ENCODE results near the gene FAU.

The FAU gene

DNA sequence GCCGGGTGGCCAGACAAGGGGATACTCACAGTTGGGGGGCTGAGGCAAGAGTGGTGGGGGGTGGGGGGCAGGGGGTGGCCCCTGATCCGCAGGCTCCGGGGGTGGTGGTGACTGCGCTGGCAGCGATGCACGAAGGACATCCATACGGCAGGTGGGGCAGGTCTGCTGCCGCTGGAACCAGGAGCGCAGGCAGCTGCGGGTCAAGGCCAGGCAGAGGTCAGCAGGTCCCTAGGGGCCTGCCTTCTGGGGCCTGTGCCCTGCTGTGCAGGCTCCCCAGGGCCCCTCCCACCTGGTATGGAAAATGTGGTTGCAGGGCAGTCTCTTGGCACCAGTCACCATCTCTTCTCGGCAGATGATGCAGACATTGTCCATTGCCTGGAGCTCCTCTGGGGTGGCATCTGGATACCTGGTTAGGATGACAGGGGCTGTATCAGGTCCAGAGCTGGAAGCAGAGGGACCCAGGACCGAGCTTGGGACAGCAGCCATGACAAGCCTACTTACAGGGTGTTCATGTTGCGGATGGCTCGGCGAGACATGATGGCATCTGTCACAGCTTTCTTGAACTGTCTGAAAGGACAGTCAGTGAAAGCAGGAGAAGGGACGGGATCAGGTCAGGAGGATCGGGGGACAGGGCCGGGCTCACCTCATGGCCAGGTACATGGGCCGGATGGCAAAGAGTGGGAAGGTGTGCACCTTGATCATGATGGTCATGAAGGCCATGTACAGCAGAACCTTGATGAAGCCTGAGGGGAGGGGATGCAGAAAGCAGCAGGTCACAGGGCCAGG lies 8.9 kb upstream of the FAU start:
- no peaks in the 10 kb centered on the region; the same call in 1 of the 2 replicates for H3K4me1 ChIP-seq (ENCODE audit: control insufficient read depth, insufficient read depth, low read length)
- no peaks in the 10 kb centered on the region for H3K9me3 ChIP-seq (ENCODE audit: control insufficient read depth, insufficient read depth, low read depth, low read length)
- no peak overlapping the region for H3K27ac ChIP-seq (ENCODE audit: extremely low read depth, low read depth, low read length)
- TF ChIP-seq, protein P1, sequence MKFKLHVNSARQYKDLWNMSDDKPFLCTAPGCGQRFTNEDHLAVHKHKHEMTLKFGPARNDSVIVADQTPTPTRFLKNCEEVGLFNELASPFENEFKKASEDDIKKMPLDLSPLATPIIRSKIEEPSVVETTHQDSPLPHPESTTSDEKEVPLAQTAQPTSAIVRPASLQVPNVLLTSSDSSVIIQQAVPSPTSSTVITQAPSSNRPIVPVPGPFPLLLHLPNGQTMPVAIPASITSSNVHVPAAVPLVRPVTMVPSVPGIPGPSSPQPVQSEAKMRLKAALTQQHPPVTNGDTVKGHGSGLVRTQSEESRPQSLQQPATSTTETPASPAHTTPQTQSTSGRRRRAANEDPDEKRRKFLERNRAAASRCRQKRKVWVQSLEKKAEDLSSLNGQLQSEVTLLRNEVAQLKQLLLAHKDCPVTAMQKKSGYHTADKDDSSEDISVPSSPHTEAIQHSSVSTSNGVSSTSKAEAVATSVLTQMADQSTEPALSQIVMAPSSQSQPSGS (tag by site-specific recombination; IDR thresholded peaks at IDR 0.05; ENCODE audit: low read depth): no peak
- H3K36me3 ChIP-seq (ENCODE audit: control insufficient read depth in 2 of 2, insufficient read depth in 1 of 2, low read length in 2 of 2): peaks cover 0 to 72% of the 10 kb centered on the region in 2 experiments; a peak in 1 of 3 replicates
- ChIA-PET CTCF (interaction anchor here (1.0 kb wide), 1 partner anchor 9 kb away, joined by 3 read pairs; the partner anchor contains the start of genes FAU and MRPL49), POLR2A (interaction anchor here (0.8 to 2.5 kb wide), 2 partner anchors 9 to 131 kb away, joined by 3 to 24 read pairs; partner anchors contain the start of genes FAU, MRPL49 and POLA2)
- H3K4me3 ChIP-seq (ENCODE audit: low read depth, low read length): no peak overlapping the region

DNA sequence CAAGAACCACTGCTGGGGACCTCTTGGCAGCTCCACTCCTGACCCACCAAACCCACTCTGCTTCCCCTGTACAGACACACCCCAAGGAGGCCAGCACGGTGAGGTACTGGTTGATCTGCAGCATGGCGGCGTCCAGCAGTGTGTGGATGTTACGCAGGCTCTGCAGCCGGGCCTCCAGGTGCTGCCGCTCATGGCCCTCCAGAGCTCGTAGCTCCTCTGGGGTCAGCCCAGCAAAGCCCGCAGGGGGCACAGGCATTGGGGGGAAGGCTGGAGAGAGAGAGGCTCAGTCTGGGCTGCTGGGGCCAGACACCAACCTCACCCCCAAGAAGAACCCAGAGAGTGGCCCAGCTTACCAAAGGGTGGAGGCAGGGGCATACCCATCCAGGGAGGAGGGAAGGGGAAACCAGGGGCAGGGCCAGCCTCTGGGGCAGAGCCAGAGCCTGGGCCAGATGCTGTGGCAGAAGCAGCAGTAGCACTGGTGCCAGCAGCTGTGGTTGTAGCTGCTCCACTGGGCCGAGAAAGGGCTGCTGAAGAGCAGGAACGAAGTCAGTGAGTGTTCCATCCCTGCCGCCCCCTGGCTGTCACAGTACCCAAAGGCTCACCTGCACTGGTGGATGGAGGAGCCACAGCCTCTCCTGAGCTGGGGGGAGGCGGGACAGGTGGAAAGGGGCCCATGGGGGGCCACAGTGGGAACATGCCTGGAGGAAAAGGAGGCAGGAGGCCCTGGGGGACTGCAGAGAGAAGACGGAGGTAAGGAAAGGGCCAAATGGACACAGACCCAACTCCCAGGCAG lies 7.9 kb upstream of the FAU start:
- CTCF ChIA-PET: interaction anchor here (0.7 kb wide), 1 partner anchor 19 kb away, joined by 5 read pairs; no protein-coding TSS in a partner anchor
- peaks cover 0 to 82% of the 10 kb centered on the region in 2 experiments; a peak in 1 of 3 replicates for H3K36me3 ChIP-seq (ENCODE audit: control insufficient read depth in 2 of 2, insufficient read depth in 1 of 2, low read length in 2 of 2)
- TF ChIP-seq ZNF404 (tag by site-specific recombination; IDR thresholded peaks at IDR 0.05) (no peak), RBAK (tag by site-specific recombination; IDR thresholded peaks at IDR 0.05) (no peak), ZNF37A (tag by site-specific recombination; IDR thresholded peaks at IDR 0.05) (no peak), GLI4 (tag by site-specific recombination; IDR thresholded peaks at IDR 0.05) (no peak), ZNF223 (tag by site-specific recombination; IDR thresholded peaks at IDR 0.05) (no peak), ZFP69B (tag by site-specific recombination; IDR thresholded peaks at IDR 0.05) (no peak), ZNF654 (tag by site-specific recombination; IDR thresholded peaks at IDR 0.05; ENCODE audit: low read depth) (no peak), SP2 (tag by site-specific recombination; IDR thresholded peaks at IDR 0.05) (0 out of 2 replicates have a peak, but pooled peaks have one; percentile 4), ZNF23 (tag by site-specific recombination; IDR thresholded peaks at IDR 0.05; ENCODE audit: borderline replicate concordance) (no peak), ZNF423 (tag by site-specific recombination; IDR thresholded peaks at IDR 0.05) (no peak), ZNF48 (tag by site-specific recombination; IDR thresholded peaks at IDR 0.05) (no peak)
- TF ChIP-seq, protein P2, sequence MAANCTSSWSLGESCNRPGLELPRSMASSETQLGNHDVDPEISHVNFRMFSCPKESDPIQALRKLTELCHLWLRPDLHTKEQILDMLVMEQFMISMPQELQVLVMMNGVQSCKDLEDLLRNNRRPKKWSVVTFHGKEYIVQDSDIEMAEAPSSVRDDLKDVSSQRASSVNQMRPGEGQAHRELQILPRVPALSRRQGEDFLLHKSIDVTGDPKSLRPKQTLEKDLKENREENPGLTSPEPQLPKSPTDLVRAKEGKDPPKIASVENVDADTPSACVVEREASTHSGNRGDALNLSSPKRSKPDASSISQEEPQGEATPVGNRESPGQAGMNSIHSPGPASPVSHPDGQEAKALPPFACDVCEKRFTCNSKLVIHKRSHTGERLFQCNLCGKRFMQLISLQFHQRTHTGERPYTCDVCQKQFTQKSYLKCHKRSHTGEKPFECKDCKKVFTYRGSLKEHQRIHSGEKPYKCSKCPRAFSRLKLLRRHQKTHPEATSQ (tag by site-specific recombination; IDR thresholded peaks at IDR 0.05): no peak
- TF ChIP-seq, protein P3, sequence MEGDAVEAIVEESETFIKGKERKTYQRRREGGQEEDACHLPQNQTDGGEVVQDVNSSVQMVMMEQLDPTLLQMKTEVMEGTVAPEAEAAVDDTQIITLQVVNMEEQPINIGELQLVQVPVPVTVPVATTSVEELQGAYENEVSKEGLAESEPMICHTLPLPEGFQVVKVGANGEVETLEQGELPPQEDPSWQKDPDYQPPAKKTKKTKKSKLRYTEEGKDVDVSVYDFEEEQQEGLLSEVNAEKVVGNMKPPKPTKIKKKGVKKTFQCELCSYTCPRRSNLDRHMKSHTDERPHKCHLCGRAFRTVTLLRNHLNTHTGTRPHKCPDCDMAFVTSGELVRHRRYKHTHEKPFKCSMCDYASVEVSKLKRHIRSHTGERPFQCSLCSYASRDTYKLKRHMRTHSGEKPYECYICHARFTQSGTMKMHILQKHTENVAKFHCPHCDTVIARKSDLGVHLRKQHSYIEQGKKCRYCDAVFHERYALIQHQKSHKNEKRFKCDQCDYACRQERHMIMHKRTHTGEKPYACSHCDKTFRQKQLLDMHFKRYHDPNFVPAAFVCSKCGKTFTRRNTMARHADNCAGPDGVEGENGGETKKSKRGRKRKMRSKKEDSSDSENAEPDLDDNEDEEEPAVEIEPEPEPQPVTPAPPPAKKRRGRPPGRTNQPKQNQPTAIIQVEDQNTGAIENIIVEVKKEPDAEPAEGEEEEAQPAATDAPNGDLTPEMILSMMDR (tag by site-specific recombination; IDR thresholded peaks at IDR 0.05): peak; percentile 20; the same call in 1 of the 2 replicates
- no peaks in the 10 kb centered on the region for H3K9me3 ChIP-seq (ENCODE audit: control insufficient read depth, insufficient read depth, low read depth, low read length)
- H3K4me3 ChIP-seq (ENCODE audit: low read depth, low read length): no peak overlapping the region
- POLR2A ChIA-PET: interaction anchor here (2.0 to 2.5 kb wide), 2 partner anchors 8 to 52 kb away, joined by 7 to 24 read pairs; partner anchors contain the start of genes CAPN1, FAU and MRPL49
- no peak overlapping the region for H3K27ac ChIP-seq (ENCODE audit: extremely low read depth, low read depth, low read length)
- no peaks in the 10 kb centered on the region; the same call in 1 of the 2 replicates for H3K4me1 ChIP-seq (ENCODE audit: control insufficient read depth, insufficient read depth, low read length)

Measured in HEK293 (cell line).